ENCODE results near the gene IFTAP.

Gene IFTAP

GRCh38 chr11:36574486-36574885 lies 19.8 kb upstream of the IFTAP start:
- Mint-ChIP-seq H3K9me3 (peaks cover 4% of the 10 kb centered on the region), H3K27ac (no peak overlapping the region), H3K4me1 (peaks cover 15% of the 10 kb centered on the region), H3K36me3 (ENCODE audit: low read depth) (no peaks in the 10 kb centered on the region), H3K27me3 (ENCODE audit: low read depth, poor library complexity) (peaks cover 13% of the 10 kb centered on the region), H3K4me3 (no peak overlapping the region)
- TF ChIP-seq, protein P1, sequence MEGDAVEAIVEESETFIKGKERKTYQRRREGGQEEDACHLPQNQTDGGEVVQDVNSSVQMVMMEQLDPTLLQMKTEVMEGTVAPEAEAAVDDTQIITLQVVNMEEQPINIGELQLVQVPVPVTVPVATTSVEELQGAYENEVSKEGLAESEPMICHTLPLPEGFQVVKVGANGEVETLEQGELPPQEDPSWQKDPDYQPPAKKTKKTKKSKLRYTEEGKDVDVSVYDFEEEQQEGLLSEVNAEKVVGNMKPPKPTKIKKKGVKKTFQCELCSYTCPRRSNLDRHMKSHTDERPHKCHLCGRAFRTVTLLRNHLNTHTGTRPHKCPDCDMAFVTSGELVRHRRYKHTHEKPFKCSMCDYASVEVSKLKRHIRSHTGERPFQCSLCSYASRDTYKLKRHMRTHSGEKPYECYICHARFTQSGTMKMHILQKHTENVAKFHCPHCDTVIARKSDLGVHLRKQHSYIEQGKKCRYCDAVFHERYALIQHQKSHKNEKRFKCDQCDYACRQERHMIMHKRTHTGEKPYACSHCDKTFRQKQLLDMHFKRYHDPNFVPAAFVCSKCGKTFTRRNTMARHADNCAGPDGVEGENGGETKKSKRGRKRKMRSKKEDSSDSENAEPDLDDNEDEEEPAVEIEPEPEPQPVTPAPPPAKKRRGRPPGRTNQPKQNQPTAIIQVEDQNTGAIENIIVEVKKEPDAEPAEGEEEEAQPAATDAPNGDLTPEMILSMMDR (IDR thresholded peaks at IDR 0.05) = no peak
- no peak for DNase-seq

GRCh38 chr11:36577373-36577772 lies 16.9 kb upstream of the IFTAP start:
- no peak overlapping the region for H3K4me3 Mint-ChIP-seq
- TF ChIP-seq, protein P1 (IDR thresholded peaks at IDR 0.05) = no peak
- H3K36me3 Mint-ChIP-seq (ENCODE audit: low read depth) = no peaks in the 10 kb centered on the region
- peaks cover 9% of the 10 kb centered on the region for H3K4me1 Mint-ChIP-seq
- H3K9me3 Mint-ChIP-seq = peaks cover 18% of the 10 kb centered on the region
- DNase-seq = no peak
- no peak overlapping the region for H3K27ac Mint-ChIP-seq
- H3K27me3 Mint-ChIP-seq (ENCODE audit: low read depth, poor library complexity) = peaks cover 9% of the 10 kb centered on the region

DNA sequence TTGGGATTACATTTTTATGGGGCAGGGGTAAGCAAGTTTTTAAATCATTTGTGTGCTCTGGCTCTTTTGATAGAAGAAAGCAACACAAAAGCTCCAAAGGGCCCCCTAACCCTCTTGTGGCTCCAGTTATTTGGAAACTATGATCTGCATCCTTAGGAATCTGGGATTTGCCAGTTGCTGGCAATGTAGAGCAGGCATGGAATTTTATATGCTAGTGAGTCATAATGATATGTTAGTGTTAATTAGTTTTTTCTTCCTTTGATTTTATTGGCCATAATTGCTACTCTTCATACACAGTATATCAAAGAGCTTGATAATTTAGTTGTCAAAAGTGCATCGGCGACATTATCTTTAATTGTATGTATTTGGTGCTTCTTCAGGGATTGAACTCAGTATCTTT lies 16.4 kb upstream of the IFTAP start:
- H3K9me3 Mint-ChIP-seq = peaks cover 19% of the 10 kb centered on the region
- no peak overlapping the region for H3K27ac Mint-ChIP-seq
- DNase-seq = no peak
- TF ChIP-seq, protein P1 (IDR thresholded peaks at IDR 0.05) = no peak
- no peak overlapping the region for H3K4me3 Mint-ChIP-seq
- H3K27me3 Mint-ChIP-seq (ENCODE audit: low read depth, poor library complexity) = peaks cover 11% of the 10 kb centered on the region
- no peaks in the 10 kb centered on the region for H3K36me3 Mint-ChIP-seq (ENCODE audit: low read depth)
- H3K4me1 Mint-ChIP-seq = peaks cover 9% of the 10 kb centered on the region

- Mint-ChIP-seq H3K9me3 (peaks cover 19% of the 10 kb centered on the region), H3K4me3 (no peak overlapping the region), H3K27ac (no peak overlapping the region), H3K4me1 (peaks cover 9% of the 10 kb centered on the region), H3K36me3 (ENCODE audit: low read depth) (no peaks in the 10 kb centered on the region), H3K27me3 (ENCODE audit: low read depth, poor library complexity) (peaks cover 16% of the 10 kb centered on the region)
- TF ChIP-seq, protein P1 (IDR thresholded peaks at IDR 0.05) = no peak
- no peak for DNase-seq
These were observed 15.8 kb upstream of the IFTAP start for GRCh38 chr11:36578458-36578857.

DNA sequence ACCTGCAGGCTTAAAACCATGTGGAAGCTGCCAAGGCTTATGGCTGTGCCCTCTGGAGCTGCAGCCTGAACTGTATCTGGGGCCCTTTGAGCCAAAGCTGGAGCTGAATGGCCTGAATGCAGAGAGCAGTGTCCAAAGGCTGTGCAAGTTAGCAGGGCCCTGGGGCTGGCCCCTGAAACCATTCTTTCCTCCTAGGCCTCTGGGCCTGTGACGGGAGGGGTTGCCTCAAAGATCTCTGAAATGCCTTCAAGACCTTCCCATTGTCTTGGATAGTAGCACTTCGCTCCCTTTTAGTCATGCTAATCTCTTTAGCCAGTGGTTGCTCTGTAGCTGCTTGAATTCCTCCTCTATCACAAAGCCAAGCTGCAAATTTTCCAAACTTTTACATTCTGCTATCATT lies 12.8 kb upstream of the IFTAP start:
- no peak for DNase-seq
- peaks cover 9% of the 10 kb centered on the region for H3K4me1 Mint-ChIP-seq
- H3K9me3 Mint-ChIP-seq = peaks cover 16% of the 10 kb centered on the region
- no peak overlapping the region for H3K4me3 Mint-ChIP-seq
- TF ChIP-seq, protein P1 (IDR thresholded peaks at IDR 0.05) = no peak
- H3K36me3 Mint-ChIP-seq (ENCODE audit: low read depth) = no peaks in the 10 kb centered on the region
- H3K27ac Mint-ChIP-seq = no peak overlapping the region
- H3K27me3 Mint-ChIP-seq (ENCODE audit: low read depth, poor library complexity) = peaks cover 28% of the 10 kb centered on the region

GRCh38 chr11:36583667-36584066 lies 10.6 kb upstream of the IFTAP start:
- Mint-ChIP-seq H3K27me3 (ENCODE audit: low read depth, poor library complexity) (peaks cover 49% of the 10 kb centered on the region), H3K9me3 (peaks cover 16% of the 10 kb centered on the region), H3K36me3 (ENCODE audit: low read depth) (no peaks in the 10 kb centered on the region), H3K4me3 (no peak overlapping the region), H3K27ac (no peak overlapping the region), H3K4me1 (no peaks in the 10 kb centered on the region)
- TF ChIP-seq, protein P1 (IDR thresholded peaks at IDR 0.05) = no peak
- no peak for DNase-seq

All from nephron progenitor cell (in vitro differentiated cells).